Measurements from ENCODE around the gene NEUROD2. TPM values are rescaled to one million over a fixed set of nuclear protein-coding genes. Genes with fewer than 3 reads are reported as not detected.
A peak's percentile ranks its signal among the peaks of the same experiment; 100 is the strongest.
"Not testable (repeated sequence)": the region's sequence is repeated elsewhere in the genome, so short reads cannot be mapped to it uniquely, and the experiment has no call there.

Gene NEUROD2
- total RNA-seq, 1 donor from 2014 or later, result not detected

GRCh38 chr17:39595928-39596510 is 11.7 kb downstream of the NEUROD2 start:
- ATAC-seq (no peak), DNase-seq (no peak)
- peaks cover 23% of the 10 kb centered on the region for H3K4me1 ChIP-seq
- no peak for TF ChIP-seq CTCF (IDR thresholded peaks at IDR 0.05)
- no peaks in the 10 kb centered on the region for H3K9me3 ChIP-seq
- intact Hi-C loops (cut with DNase I), result no loop called here
- H3K36me3 ChIP-seq, result no peaks in the 10 kb centered on the region
- H3K4me3 ChIP-seq, result no peak overlapping the region
- H3K27me3 ChIP-seq (ENCODE audit: low read depth), result peaks cover 72% of the 10 kb centered on the region
- no peak overlapping the region for H3K27ac ChIP-seq

- TF ChIP-seq CTCF (IDR thresholded peaks at IDR 0.05), result no peak
- intact Hi-C loops (cut with DNase I), result no loop called here
- Histone ChIP-seq H3K27ac (no peak overlapping the region), H3K27me3 (ENCODE audit: low read depth) (peaks cover 65% of the 10 kb centered on the region), H3K4me3 (no peak overlapping the region), H3K4me1 (peaks cover 23% of the 10 kb centered on the region), H3K9me3 (no peaks in the 10 kb centered on the region), H3K36me3 (no peaks in the 10 kb centered on the region)
- DNase-seq (no peak), ATAC-seq (no peak)
These were observed 12.4 kb downstream of the NEUROD2 start for GRCh38 chr17:39595294-39595693.

GRCh38 chr17:39593371-39593770 is 14.3 kb downstream of the NEUROD2 start:
- H3K9me3 ChIP-seq, result no peaks in the 10 kb centered on the region
- no peak for TF ChIP-seq CTCF (IDR thresholded peaks at IDR 0.05)
- no peak overlapping the region for H3K27ac ChIP-seq
- no peak for ATAC-seq
- no peaks in the 10 kb centered on the region for H3K36me3 ChIP-seq
- intact Hi-C loops (cut with DNase I), result no loop called here
- H3K27me3 ChIP-seq (ENCODE audit: low read depth), result peaks cover 46% of the 10 kb centered on the region
- H3K4me3 ChIP-seq, result no peak overlapping the region
- H3K4me1 ChIP-seq, result peaks cover 6% of the 10 kb centered on the region
- DNase-seq, result no peak

GRCh38 chr17:39591958-39592954 is 15.5 kb downstream of the NEUROD2 start:
- Histone ChIP-seq H3K9me3 (no peaks in the 10 kb centered on the region), H3K4me3 (no peak overlapping the region), H3K27me3 (ENCODE audit: low read depth) (peaks cover 35% of the 10 kb centered on the region), H3K36me3 (no peaks in the 10 kb centered on the region), H3K27ac (no peak overlapping the region), H3K4me1 (no peaks in the 10 kb centered on the region)
- ATAC-seq (peak; percentile 52 to 63), DNase-seq (no peak)
- intact Hi-C loops (cut with DNase I), result no loop called here
- TF ChIP-seq CTCF (IDR thresholded peaks at IDR 0.05), result no peak

- H3K27ac ChIP-seq; ATAC-seq; H3K36me3 ChIP-seq; H3K9me3 ChIP-seq; DNase-seq; H3K4me1 ChIP-seq; H3K4me3 ChIP-seq; intact Hi-C loops (cut with DNase I): not testable (repeated sequence)
- peaks cover 14% of the 10 kb centered on the region for H3K27me3 ChIP-seq (ENCODE audit: low read depth)
These were observed 17.5 kb downstream of the NEUROD2 start for GRCh38 chr17:39590180-39590579.

GRCh38 chr17:39582658-39583057 is 25.1 kb downstream of the NEUROD2 start:
- Histone ChIP-seq H3K27ac (no peak overlapping the region), H3K27me3 (ENCODE audit: low read depth) (no peaks in the 10 kb centered on the region), H3K9me3 (no peaks in the 10 kb centered on the region), H3K4me1 (no peaks in the 10 kb centered on the region), H3K4me3 (no peak overlapping the region), H3K36me3 (no peaks in the 10 kb centered on the region)
- intact Hi-C loops (cut with DNase I), result no loop called here
- ATAC-seq (no peak), DNase-seq (no peak)
- no peak for TF ChIP-seq CTCF (IDR thresholded peaks at IDR 0.05)

All from lower lobe of right lung (tissue), 2 donors.